Measurements from ENCODE around the gene PLGLB1. TPM values are rescaled to one million over a fixed set of nuclear protein-coding genes. Genes with fewer than 3 reads are reported as not detected.
"Not testable (repeated sequence)": the region's sequence is repeated elsewhere in the genome, so short reads cannot be mapped to it uniquely, and the experiment has no call there.

The PLGLB1 gene
- total RNA-seq (2014; rRNA removed; shearing (Covaris generic)) = 0.43 and 2.5 TPM in 2 replicates

DNA sequence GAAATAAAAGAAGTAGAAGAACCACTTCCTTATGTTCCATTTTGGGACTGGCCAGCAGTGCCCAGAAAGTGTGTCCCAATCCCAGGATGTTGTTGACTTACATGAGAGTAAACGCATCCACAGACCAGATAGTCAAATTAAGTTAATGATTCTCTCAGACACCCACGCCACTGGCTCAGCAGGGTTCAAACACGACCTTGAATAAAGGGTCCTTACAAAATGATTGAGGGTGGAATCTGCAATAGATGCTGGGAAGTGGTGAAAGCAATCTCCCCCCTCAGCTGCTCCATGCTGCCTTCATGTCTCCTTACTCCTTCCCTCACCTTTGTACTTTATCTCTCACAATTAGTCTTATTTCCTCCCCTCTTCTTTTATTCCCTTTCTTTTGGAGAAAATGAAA, at the start of gene PLGLB1:
PLGLB1 (minus strand) TSS at position 101 of the 400 bp plus-strand sequence; CDS start at position 40, 61 bp downstream.
- DNase-seq (ENCODE audit: low spot score) = not testable (repeated sequence)

DNA sequence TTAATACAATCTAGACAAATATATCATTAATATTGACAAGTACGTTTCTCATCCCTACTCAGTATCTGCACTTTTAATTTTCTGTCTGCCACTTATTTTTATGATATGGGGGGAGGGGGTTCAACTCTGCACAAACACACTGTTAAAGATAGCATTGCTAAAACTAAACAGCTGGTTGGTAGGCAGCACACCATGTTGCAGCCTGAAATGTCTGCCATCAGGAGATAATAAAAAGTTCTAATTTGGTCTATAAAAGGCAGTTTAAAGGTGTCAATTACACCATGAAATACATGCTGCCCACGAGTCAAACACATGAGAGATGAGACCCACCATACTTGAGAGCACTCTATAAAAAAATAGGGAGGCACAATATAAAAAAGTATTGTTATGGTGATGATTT, 42.7 kb upstream of the PLGLB1 start:
- DNase-seq (ENCODE audit: low spot score) = not testable (repeated sequence)

DNA sequence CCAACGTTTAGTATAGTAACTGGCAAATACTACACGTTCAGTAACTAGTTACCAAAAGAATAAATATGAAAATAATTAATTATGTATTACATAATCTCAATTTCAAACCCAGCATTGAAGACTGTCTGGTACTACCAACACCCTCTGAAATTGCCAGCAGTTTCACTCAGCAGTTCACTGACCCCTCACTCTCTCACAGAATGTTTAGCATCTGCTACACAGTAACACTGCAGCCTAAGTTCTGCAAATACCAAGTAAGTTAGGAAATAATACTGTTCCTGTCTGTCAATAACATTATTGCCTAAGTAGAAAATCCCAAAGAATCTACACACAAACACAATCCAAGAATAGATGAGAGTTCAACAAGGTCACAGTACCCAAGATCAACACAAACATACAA, 41.8 kb upstream of the PLGLB1 start:
- DNase-seq (ENCODE audit: low spot score) = not testable (repeated sequence)

DNA sequence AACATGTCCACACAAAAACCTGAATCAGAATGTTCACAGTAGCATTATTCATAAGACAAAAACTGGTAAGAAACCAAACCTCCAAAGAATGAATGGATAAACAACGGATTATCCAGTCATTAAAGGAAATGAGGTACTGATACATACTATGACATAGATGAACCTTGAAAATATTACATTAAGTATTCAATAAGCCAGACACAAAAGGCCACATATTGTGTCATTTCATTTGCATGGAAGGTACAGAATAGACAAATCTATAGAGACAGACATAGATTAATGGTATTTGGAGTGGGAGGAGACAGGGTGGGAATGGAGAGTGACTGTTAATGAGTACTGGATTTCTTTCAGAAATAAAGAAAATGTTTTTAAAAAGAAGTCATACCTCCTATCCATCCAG, 39.9 kb upstream of the PLGLB1 start:
- not testable (repeated sequence) for DNase-seq (ENCODE audit: low spot score)

DNA sequence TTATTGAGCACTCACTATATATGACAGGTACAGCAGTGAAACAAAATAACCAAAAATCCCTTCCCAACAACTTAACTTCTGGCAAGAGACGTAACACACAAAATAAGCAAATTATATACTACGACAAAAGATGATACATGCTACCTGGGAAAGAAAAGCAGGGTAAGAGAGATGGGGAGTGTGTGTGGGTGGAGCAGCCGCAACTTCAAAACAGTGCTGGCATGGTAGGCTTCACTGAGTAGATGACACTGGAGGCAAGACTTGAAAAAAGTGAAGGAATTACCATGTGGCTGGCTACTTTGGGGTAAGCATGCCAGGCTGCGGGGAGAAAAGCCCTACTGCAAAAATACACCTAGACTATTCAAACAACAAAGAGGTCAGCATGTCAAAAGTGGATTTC, 36.0 kb upstream of the PLGLB1 start:
- not testable (repeated sequence) for DNase-seq (ENCODE audit: low spot score)

DNA sequence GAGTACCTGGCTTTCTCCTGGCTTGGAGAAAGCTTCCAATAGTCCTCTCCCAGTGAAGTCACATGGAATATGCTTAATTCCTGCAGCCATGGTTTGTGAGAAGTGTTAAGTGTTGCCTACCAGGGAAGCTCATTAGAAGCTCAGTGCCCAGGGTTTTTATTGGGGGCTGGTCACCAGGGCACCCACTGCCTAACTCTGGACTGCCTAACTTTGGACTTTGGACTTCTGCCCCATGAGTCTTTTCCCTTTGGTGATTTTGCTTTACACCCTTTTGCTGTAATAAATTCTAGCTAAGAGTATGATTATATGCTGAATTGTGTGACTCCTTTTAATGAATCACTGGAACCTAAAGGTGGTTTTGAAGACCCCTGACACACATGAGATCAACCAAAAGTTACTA, 35.2 kb upstream of the PLGLB1 start:
- DNase-seq (ENCODE audit: low spot score) = not testable (repeated sequence)

DNA sequence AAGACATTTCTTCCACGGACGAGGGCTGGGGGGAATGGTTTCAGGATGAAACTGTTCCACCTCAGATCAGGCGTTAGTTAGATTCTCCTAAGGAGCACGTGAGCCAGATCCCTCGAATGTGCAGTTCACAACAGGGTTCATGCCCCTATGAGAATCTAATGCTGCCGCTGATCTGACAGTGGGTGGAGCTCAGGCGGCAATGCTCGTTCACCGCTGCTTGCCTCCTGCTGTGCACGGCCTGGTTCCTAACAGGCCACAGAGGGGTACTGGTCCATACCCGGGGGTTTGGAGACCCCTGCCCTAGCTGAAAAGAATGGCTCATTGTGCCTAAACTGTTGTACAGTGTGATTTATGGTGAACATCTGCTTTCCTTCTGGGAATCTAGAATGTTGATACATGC, 34.8 kb upstream of the PLGLB1 start:
- not testable (repeated sequence) for DNase-seq (ENCODE audit: low spot score)

DNA sequence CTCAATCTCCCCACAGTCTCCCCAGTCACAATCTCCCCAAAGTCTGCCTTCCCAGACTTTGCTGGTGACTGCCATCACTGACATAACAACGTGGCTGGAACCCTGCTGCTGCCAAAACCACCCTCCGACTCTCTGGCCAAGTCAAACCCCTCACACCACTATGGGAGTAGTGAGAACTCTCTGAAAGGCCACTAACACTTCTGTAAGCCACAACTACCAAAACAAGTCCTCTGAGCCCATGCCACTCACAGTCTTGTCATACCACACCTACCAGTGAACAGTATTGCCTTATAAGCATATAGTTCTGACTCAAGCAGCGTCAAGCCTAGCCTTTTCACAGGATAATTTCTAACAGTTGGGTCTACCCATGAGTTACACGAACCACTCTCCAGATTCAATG, 32.7 kb upstream of the PLGLB1 start:
- not testable (repeated sequence) for DNase-seq (ENCODE audit: low spot score)

DNA sequence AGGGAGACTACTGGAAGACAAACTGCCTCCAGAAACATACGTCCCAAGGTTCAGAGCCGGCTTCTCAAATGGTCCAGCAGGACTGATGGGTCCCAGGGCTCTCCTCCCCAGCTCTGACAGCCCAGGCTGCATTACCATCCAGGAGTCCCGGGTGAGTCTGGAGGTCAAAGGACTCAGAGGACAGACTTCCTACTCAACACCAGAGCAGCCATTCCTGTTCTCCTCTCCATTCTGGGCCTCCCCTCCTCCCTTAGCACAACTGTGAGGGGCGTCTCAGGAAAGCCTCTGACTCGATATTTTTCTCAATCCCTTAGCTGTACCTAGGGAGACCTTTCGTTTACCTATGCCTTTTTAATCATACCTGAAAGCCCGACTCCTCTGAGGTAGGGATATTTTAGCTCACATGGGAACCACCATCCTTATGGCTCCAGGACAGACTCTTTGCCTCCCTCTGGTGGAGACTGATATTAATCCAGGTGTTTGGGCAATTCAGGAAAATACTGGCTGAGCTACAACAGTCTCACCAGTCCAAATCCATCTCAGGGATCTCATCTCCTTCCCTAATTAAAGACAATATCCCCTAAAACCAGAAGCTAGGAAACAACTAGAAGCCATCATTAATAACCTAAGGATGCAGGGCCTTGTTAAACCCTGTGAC, 19.8 kb upstream of the PLGLB1 start:
- DNase-seq (ENCODE audit: low spot score) = not testable (repeated sequence)

DNA sequence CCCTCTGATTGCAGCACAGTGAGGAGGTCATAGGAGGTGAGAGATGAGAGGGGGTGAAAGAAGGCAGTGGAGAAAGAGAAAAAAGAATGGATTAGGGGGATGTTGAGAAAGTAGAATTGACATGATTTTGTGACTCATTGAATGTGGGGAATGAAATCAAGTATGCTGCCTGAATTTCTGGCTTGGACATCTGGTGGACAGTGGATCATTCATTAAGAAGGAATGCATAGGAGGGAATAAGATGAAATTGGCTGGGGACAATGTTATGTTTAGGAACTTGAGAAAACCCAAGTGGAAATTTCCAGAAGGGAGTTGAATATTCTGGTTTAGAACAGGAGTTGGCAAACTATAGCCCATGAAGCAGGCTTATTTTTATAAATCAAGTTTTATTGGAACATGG, 7.0 kb upstream of the PLGLB1 start:
- DNase-seq (ENCODE audit: low spot score) = not testable (repeated sequence)

DNA sequence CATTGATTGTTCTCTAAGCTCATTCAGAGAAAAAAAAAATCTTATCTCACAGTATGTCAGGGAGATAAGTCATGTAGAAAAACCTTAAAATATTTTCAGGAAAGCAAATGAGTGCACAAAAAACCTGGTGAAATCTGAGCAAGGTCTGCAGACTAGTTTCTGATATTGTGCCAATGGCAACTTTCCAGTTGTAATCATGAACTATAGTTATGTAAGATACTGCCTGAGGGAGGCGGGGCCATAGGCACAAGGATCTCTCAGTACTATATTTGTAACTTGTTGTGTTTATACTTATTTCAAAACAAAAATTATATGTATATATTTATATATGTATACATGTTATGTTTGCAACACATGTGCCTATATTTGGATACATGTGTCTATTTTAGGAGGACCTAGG, 5.2 kb upstream of the PLGLB1 start:
- DNase-seq (ENCODE audit: low spot score) = not testable (repeated sequence)

DNA sequence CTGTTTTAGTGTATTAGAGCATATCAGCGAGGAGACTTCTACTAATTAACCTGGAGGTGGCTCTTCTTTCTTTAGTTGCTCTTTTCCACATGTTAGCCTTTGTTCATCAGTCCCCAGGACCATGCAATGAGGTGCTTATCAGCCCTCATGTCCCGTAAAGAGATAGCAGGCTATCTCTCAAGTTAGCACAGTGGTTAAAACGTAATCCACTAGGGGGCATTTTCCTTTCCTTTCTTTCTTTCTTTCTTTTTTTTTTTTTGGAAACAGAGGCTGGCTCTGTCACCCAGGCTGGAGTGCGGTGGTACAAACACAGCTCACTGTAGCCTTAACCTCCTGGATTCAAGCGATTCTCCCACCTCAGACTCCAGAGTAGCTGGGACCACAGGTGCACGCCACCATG, 4.3 kb upstream of the PLGLB1 start:
- DNase-seq (ENCODE audit: low spot score) = not testable (repeated sequence)

DNA sequence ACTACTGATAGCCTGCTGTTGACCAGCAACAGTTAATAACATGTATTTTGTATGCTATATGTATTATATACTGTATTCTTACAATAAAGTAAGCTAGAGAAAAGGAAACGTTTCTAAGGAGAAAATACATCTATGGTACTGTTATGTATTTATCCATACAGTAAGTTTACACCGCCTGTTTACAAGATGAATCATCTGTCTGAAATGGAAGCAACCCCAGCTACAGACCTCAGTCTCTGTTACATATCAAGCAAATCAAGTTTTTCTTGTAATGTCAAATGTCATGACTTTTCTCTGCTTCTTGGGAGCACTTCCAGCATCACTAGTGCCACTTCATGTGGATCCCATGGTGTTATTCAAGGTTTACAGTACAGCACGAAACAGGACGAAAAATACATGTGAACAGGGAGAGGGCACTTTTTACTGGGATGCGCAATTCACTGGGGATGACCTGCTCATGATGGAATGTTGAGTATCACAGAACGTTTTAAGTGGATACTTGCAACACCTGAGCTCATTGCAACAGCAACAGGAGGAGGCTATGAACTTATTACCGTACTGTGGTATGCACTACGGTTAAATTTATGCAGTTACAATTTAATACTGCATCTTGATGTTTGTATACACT, 2.5 kb upstream of the PLGLB1 start:
- not testable (repeated sequence) for DNase-seq (ENCODE audit: low spot score)

DNA sequence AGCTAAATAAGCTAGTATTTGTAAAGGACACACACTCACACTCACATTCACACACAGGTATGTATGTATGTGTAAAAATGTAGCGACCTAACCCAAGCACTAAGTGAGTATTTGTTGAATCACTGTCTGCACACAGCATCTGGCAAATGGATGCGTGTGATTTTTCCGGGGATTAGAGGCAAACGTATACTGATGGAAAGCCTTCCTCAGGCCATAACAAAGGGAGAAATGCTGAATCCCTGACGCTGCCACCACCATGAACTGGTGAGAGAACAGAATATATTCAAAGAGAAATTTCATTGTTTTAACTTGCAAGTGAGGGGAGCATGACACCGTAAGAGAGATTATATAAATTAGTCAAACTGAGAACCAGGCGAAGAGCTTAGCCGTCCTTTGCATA, 601 bp downstream of the PLGLB1 start:
- not testable (repeated sequence) for DNase-seq (ENCODE audit: low spot score)

DNA sequence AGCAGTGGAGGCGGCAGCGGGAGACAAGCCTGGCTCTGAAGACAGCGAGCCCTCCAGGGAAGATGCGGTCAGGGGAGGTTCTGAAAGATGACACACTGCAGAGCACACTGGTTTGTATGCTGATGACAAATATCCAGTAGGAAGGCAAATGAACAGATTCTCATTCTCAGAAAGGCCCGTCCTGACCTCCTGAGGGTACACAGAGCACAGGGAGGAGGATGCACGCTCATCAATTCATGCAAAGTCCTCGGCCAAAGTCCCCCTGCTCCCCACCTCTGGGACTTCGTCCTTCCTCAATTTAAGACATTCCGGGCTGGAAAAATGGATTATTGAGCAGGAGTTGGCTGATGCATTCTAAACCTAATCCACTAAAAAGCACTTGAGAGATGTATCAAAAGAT, 2.6 kb downstream of the PLGLB1 start:
- not testable (repeated sequence) for DNase-seq (ENCODE audit: low spot score)

DNA sequence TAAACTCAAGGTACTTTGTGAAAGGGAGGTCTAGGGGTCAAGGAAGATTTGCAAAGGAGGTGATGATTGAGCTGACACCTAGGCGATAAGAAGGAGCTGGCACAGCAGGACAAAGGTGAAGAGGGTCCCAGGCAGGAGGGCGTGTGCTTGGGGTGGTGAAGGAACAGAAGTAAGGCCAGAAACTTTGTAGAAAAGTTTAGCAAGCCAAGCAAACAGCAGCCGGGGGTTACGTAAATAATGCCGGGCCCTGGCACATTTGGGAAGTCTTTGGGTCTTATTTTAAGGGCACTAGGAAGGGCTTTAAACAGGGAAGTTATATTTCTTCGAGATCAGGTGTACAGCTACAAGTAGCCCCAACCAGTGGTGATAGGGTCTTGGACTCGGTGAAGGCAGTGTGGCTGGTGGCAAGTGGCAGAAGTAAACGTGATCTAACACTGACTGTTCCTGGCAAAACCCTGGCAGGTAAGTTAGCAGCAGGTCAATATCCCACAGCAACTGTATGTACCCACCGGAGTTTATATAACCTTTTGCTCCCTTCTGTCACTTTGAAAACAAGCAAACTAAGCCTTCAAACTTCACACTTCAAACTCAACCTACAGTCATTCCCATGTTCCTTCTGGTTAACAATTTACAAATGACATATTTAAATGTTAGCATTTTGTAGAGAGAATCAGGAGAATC, 7.0 kb downstream of the PLGLB1 start:
- not testable (repeated sequence) for DNase-seq (ENCODE audit: low spot score)

DNA sequence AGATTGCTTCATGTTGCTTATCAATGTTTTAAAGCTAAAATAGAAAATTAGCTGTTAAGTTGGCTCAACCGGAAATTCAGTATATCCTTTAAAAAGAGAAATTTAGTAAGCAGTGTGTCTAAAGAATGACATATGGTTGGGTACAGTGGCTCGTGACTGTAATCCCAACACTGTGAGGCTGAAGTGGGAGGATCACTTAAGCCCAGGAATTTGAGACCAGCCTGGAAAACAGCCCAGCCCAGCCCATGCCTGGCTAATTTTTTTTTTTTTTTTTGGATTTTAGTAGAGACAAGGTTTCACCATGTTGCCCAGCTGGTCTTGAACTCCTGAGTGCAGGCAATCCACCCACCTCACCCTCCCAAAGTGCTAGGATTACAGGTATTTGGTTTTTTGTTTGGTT, 17.2 kb downstream of the PLGLB1 start:
- not testable (repeated sequence) for DNase-seq (ENCODE audit: low spot score)

Other genes starting within 250 kb of the PLGLB1 start
- gene CD8A, start 230.9 kb downstream of the PLGLB1 start, total RNA-seq (2014; rRNA removed; shearing (Covaris generic)) = not detected in 2 replicates
- gene CD8B, start 160.0 kb downstream of the PLGLB1 start, total RNA-seq (2014; rRNA removed; shearing (Covaris generic)) = not detected in 2 replicates
- gene RGPD1, start 79.7 kb downstream of the PLGLB1 start, total RNA-seq (2014; rRNA removed; shearing (Covaris generic)) = 0.10 and 0.34 TPM in 2 replicates

Measured in A172 (cell line).